NCI-H2081 (cell line): ENCODE results near the gene ERI3.

Source experiments
- DNase-seq, 2 experiments: peaks; one replicate each; lab custom pipeline; 2025; lab: John Stamatoyannopoulos, UW

Gene ERI3

DNA sequence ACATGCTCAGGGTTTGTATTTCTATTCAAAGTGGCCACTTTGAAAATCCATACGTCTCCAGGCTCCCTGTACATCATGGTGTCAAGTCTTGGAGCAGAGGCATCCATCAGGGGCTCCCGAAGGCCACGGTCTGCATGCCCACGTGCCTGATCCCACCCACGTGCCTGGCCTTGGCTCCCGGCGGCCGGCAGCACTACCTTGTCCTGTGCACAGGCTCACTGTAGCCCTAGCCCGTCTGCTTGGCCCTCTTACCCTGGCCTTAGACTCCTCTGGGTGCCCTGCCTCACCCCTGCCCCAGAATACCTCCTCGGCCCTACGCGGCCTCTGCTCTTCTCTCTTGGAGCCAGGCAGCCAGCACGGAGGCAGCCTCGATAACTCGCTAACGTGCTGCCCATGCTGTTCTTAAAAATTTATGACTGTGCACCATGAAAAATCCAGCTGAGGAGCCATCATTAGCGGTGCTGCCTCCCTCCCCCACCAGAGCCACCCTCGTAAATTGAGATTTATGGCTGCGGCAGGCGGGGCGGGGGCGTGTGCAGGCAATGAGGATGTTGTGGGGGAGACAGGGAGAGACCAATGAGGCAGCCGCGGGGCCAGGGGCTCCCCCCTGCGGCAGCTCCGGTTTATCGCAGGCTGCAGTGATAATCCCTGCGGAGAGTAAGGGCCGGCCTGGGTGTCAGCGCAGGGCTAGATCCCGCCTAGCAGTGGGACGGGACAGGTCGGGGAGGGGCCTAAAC lies 117.2 kb downstream of the ERI3 start:
- no peak for DNase-seq

DNA sequence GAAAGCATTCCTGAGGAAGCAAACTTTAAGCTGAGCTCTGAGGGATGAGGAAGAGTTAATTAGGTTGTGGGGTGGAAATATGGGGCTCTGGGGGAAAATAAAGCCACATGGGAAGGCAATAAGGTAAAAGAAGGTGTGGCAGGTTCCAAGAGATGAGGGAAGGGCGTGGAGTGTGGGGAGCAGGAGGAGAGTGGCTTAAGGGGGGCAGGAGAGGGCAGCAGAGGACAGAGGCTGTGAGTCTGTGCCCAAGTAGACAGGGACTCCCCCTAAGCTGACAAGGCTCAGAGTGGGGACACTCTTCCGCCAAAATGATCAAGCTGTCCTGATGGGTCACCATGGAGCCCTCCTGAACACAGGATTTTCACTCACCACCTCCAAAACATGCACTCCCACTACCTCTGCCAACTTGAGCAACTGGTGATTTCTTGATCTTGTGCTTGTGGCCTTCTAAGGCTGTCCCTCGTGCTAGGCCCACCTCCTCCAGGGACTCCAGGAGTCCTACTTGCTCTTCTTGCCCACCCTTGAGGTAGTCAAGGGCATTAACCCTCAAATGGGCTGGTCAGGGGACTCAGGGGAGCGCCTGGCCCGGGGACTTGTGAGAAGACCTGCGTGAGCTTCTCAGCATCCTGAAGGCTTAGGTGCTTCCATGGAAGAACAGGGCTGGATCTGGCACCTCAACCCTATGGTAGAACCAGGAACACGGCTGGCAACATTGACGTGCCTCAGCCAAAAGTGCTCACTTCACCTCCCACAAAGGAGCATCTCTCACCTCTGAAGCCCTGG lies 118.4 kb downstream of the ERI3 start:
- DNase-seq = no peak

DNA sequence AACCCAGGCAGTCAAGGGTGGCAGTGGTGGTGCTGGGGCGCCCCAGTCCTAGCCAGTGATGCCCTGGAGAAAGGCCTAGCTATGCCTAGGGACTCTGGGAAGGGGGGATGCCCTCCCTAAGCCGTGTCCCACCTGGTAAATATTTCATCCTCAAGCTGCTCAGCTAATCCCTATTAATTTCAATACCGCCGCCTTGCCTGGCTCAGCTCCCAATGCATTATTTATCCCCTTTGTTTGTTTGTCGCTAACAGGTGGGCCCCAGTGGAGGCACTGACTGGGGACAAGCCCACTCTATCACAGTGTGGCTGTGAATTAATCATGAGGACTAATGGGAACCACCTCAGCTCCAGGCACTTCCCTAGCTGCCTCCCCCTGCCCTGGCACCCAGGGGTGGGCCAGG lies 119.2 kb downstream of the ERI3 start:
- DNase-seq = no peak

DNA sequence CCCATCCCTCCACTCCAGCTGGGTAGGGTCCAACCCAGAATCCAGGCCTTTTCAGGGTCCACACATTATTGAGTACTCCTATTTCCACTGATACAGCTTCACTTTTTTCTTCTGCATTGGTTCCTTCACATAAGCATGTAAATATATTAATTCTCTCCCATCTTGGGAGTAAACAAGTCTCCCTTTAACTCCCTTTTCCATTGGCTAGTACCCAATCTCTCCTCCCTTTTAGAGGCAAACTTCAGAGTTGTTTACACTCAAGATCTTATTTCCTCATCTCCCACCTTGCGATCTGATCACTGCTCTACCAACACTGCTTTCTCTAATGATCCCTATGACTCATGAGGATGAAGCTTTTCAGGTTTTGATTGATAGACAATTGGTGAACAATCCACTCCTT lies 121.5 kb downstream of the ERI3 start:
- DNase-seq = no peak

DNA sequence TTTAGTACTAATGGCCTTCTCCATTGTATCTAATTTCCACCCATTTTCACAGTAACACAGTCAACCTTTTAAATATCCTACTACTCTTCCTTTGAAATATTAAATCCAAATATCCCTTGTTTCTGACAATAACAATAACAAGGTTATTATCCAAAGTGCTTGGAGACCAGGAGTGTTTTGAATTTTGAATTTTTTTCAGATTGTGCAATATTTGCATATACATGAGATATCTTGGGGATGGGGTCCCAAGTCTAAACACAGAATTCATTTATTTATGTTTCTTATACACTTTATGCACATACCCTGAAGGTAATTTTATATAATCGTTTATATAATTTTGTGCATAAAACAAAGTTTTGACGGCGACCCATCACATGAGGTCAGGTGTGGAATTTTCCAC lies 124.3 kb downstream of the ERI3 start:
- DNase-seq = no peak

DNA sequence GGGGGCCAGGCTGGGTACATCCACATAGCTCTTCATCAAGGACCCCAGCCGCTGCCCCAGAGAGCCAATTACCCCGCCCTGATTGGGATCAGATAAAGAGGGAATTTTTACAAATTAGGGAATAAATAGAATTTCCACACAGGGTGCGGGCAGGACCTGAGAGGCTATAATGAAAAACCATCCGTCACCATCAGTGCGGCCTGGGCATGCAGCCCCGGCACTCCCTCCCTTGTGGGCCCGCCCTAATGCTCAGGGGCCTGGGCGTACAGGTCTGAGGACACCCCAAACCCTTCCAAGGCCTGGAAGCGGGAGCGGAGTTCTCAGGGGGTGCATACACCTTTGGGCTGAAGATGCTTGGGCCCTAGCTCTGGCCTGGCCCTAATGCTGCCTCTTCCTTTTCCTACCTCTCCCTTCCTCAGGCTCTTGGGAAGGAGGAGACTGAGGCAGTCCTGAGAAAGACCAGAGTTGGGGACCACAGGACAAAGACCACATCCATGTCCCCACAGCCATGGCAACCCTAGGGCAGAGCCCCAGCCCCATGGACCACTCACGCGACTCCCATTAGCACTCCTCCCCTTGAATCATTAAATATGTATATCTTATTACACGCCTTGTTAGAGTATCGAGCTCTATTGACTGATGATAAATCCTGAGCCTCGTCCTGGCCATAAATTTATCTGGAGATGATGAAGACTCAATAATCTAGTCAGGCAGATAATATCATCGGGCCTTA lies 125.5 kb downstream of the ERI3 start:
- no peak for DNase-seq

DNA sequence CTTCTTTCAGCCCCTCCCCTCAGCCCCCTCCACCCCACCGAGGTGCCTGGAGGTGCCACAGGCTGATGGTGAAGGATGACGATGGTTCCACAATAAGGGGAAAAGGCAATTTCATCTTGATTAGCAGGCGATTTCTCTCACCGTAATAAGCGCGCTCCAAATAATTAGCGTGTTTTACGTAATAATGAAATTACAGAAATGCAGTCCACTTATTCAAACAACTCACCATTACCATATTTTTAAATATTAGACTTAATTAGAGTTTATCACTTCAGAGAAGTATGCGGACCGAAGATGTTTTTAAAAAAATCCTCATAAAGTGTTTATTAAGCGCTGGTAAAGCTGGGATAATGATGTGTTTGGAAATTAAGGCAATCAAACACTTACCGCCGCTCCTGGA lies 126.8 kb downstream of the ERI3 start:
- no peak for DNase-seq

DNA sequence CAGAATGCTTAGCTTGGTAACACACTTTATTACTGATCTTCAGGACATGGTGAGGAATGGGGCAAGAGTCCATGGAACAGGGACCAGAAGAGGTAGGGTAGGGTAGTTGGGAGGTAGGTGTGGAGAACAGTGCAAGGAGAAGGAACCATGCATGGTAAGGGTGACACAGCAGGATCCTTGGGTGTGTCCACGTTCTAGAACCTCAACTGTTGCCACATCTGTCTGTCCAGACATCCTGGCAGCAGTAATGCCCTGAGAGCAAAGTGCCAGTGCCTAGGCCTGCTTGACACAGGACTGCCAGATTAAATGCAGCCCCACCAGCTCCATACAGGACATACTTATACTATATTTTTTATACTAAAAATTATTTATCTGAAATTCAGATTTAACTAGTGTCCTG lies 127.8 kb downstream of the ERI3 start:
- no peak for DNase-seq

DNA sequence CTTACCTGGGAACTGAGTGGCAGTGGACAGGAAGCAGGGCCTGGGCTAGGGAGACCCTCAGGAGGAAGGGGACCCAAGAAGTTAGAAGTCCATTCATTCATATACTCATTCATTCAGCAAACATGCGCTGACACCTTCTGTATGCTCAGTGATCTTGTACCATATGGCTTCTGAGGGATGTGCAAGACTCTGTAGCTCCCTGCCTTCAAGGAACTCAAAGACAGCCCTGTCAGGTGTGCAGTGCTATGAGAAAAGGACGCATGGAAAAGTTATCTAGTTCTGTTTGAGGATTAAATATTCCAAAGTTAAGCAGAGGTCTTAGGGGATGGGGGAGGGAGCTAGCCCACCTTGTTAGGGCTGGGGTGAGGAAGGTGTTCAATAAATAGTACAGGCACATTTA lies 129.3 kb downstream of the ERI3 start:
- no peak for DNase-seq

DNA sequence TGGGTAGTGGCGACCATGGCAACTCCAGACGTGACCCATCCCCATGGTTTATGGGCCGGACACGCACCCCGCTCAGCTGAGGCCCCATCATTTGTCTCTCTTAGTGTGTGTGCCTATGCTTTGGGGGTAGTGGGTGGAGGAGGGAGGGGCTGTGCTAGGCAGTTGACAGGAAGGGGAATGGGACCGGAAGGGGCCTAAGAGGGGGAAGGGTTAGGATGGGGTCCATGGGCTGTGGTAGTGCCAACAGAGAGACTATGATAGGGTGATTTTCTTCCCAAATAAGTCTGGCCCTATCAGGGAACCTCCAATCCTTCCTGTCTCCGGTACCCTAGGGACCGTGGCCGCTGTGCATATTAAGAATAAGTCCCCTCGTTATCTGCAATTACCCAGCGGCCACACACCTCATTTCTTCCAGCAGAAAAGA lies 131.9 kb downstream of the ERI3 start:
- DNase-seq = no peak

DNA sequence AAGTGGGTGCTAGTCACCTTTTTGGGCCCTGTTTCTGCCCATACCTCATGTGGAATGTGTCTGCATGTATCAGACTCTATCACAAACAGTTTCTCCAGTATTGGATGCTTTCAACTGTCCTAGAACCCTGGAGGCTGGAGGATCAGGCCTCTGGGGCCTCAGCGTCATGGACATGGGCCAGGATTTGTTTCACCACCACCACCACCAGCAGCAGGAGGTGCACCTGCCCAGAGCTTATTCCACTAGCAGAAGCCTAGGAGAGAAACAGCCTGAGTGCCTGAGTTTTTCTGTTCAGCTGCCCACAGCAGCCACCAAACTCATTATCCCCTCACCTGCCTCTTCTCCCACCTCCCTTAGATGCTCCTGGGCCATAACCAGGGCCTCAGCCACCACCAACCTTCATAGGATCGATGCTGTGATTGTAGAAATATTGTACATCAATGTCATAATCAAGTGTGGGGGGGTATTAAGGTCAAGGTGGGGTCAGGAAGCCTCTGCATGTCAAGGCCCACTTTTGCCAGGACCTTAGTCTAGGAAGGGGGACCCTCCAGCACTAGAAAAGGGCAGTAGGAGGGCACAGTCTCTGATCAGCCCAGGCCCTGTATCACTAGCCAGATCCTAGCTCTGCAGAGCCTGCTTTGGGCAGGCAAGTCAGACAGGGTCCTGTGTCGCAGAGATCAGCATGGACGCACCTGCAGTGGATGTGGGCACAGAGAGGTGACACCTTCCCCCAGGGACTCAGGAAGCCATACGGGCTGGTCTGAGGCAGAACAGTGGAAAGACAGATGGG lies 132.5 kb downstream of the ERI3 start:
- no peak for DNase-seq

DNA sequence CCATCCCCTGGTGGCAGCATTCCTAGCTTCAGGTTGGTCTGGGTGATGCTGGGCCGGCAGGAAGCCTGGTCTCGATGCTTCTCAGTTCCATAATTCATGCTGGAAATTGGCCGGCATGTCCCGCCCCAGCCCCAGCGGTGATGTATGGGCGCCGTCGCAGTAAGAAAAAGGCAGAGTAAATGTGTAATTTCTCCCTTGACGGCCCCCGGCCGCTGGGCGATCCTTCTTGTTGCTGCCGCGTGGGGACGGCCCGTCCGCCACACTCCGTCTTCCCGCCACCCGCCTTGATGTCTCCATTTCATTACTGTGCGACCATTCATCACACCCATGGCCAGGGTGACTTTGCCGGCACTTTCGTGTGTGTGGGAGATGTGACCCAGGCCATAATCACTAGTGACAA lies 133.3 kb downstream of the ERI3 start:
- no peak for DNase-seq

DNA sequence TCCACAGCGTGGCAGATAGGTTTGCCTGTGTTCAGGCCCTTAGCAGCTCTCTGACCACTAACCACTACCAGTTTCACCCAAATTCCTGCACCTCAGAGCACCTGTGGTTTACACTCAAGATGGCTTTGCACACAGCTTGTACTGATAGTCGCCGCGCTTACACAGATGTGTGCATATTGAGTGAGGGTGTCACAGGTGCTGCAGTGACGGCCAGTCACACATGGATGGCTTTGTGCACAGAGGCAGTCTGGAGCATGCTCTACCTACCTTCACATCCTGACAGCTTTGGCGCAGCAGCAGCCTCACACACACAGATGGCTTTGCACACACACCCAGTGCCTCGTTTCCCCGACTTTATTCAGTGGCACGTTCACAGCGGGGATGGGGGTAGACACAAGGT lies 134.3 kb downstream of the ERI3 start:
- DNase-seq = no peak

DNA sequence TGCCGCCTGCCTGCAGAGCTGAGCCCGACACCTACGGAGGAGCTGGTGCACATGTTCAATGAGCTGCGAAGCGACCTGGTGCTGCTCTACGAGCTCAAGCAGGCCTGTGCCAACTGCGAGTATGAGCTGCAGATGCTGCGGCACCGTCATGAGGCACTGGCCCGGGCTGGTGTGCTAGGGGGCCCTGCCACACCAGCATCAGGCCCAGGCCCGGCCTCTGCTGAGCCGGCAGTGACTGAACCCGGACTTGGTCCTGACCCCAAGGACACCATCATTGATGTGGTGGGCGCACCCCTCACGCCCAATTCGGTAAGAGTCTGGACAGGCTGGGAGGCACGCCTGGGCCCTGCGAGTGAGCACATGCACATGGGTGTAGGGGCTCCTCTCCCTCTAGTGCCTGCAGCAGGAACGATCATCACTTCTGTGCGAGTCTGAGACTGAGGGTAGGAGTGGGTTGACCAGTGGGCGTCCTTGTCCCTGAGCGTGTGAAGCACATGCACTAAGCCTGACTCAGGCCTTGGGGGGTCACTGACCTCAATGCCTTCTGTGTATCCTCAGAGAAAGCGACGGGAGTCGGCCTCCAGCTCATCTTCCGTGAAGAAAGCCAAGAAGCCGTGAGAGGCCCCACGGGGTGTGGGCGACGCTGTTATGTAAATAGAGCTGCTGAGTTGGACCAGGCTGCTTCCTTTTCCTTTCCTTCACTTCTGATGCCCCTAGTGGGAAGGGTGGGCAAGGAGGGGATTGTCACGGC lies 134.9 kb downstream of the ERI3 start:
- DNase-seq = no peak

DNA sequence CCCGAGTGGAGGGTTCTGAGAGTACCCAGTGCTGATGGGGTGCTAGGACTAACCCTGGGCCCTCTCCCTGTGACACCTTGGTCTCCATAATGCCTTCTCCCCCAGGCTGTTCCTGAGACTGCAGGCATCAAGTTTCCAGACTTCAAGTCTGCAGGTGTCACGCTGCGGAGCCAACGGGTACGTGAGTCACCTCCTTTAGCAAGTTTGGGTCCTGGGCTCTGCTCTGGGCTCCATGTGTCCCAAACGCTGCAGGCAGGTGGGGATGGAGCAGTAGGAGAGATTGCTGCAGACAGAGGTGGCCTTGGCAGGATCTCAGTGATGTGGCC lies 135.8 kb downstream of the ERI3 start:
- no peak for DNase-seq

DNA sequence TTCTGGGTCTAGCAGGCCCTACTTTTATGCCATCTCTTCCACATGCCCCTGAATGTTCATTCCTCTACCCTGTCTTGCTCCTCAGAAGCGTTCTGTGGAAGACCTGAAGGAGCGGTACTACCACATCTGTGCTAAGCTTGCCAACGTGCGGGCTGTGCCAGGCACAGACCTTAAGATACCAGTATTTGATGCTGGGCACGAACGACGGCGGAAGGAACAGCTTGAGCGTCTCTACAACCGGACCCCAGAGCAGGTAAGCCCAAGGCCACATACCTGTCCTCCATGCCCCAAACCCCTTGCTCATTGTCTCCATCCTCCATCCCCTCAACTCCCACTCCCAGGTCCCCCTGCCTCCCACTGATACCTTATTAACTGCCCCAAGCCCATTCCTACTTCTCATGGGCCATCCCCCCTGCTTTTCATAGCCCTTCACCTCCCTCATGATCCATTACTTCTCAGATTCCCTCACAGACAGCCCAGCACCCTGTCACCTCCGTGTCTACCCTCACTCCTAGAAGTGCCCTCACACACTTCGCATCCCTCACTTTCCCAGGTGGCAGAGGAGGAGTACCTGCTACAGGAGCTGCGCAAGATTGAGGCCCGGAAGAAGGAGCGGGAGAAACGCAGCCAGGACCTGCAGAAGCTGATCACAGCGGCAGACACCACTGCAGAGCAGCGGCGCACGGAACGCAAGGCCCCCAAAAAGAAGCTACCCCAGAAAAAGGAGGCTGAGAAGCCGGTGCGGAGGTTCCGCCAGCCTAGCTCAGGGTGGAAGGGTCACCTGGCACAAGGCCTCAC lies 136.4 kb downstream of the ERI3 start:
- no peak for DNase-seq

DNA sequence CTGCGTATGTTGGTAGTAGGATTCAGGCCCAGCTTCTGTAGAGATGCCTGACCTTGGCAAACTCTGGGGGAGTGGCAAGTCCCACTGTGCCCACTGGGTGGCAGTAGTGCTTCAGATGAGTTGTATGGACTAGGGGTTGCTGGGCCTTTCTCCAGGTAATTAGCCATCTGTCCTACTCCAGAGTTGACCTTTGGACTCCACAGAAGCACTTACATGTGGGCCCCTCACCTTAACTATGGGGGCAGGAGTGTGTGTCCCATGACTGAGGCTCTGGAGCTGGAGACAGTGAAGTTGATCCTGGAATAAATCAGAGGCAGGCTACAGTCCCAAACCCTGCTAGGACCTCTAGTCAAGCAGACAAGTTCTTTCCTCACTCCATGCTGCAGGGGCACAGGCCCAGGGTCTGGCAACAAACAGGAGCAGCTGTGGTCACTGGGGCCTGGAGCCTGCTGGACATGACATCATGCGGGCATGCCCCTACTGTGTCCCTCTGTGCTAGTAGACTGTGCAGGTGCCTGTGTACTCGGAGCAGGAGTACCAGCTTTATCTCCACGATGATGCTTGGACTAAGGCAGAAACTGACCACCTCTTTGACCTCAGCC lies 137.1 kb downstream of the ERI3 start:
- peak; percentile 79 to 82 for DNase-seq

DNA sequence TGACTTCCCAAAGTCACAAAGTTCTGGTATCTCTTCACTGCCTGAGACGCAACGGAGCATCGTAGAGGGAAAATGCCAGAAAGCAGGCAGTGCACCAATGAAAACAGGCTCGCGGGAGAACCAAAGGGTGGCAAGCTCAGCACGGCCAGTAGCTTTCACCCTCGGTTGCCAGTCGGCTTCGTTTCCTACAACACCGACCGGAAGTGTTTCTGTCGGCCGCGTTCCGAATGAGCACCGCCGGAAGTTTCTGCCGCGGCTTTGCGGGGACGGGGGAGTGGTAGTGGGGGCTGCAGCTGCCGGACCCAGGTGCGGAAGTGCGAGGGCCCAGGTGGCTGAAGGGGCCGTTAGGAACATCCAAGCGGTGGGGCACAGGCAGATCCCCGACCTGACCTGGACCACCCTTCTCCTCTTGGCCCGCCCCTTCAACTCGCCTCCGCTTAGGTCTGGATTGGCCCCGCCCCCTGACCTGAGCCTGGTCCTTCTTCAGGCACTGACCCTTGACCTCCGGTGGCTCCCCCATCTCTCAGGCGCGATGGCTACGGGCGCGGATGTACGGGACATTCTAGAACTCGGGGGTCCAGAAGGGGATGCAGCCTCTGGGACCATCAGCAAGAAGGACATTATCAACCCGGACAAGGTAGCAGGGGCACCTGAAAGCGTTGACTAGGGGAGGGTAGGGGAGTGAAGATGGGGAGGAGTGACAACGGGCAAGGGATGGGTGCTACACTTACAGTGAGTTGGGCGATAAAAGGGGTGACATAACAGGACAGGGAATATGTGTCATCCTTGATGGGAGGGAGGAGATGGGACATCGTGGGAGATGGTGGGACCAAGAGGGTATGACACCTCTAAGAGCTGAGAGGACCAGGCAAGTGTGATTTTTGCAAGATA lies 141.6 kb downstream of the ERI3 start, which contains the start of gene DMAP1:
DMAP1 (plus strand) TSS at position 250 of the 891 bp plus-strand sequence; CDS start at position 533, 283 bp downstream.
- DNase-seq = peak; percentile 92 to 94
